SK-N-SH treated with all-trans-retinoic acid at 6 μM for 48 hours (cell line): ENCODE results near the gene AVL9.
A peak's percentile ranks its signal among the peaks of the same experiment; 100 is the strongest.
"Not testable (repeated sequence)": the region's sequence is repeated elsewhere in the genome, so short reads cannot be mapped to it uniquely, and the experiment has no call there.

Experiments
- ATAC-seq: fragments of 200-7000 bp; cut with Tn5 transposase; 3 replicates; pipeline ENCODE4 v1.9.1; 2020; ENCODE audit warnings: mild to moderate bottlenecking, moderate library complexity
- BACH2 ChIP-seq: fragments of 250-450 bp; sonication (Bioruptor Pico); IDR thresholded peaks from 2 replicates; pipeline ENCODE4 v1.9.0; 2021; ENCODE audit warnings: mild to moderate bottlenecking, borderline replicate concordance
- CSDC2 ChIP-seq: fragments of 250-450 bp; sonication (Bioruptor Pico); IDR thresholded peaks from 2 replicates; pipeline ENCODE4 v1.5.0; 2020; ENCODE audit warnings: mild to moderate bottlenecking, moderate library complexity
- ESRRG ChIP-seq: fragments of 250-450 bp; sonication (Bioruptor Pico); IDR thresholded peaks from 2 replicates; pipeline ENCODE4 v1.6.1; 2021; ENCODE audit warnings: mild to moderate bottlenecking
- GLIS3 ChIP-seq: fragments of 250-450 bp; sonication (Bioruptor Pico); IDR thresholded peaks from 2 replicates; pipeline ENCODE4 v1.5.0; 2020; ENCODE audit warnings: mild to moderate bottlenecking, moderate library complexity
- ISL1 ChIP-seq: fragments of 250-450 bp; sonication (Bioruptor Pico); IDR thresholded peaks from 2 replicates; pipeline ENCODE4 v2.1.2; 2022; ENCODE audit warnings: mild to moderate bottlenecking, moderate library complexity
- OSR1 ChIP-seq: fragments of 250-450 bp; sonication (Bioruptor Pico); IDR thresholded peaks from 2 replicates; pipeline ENCODE4 v1.8.0; 2022; ENCODE audit warnings: moderate library complexity, mild to moderate bottlenecking, inconsistent platforms
- PPARA ChIP-seq: fragments of 250-450 bp; sonication (Bioruptor Pico); IDR thresholded peaks from 2 replicates; pipeline ENCODE4 v1.5.0; 2020; ENCODE audit warnings: mild to moderate bottlenecking, borderline replicate concordance
- SNAI2 ChIP-seq: fragments of 250-450 bp; sonication (Bioruptor Pico); IDR thresholded peaks from 2 replicates; pipeline ENCODE4 v1.5.0; 2020; ENCODE audit warnings: mild to moderate bottlenecking, moderate library complexity
- TCF4 ChIP-seq: fragments of 250-450 bp; sonication (Bioruptor Pico); IDR thresholded peaks from 2 replicates; pipeline ENCODE4 v1.8.0; 2021; ENCODE audit warnings: mild to moderate bottlenecking, moderate library complexity, borderline replicate concordance
- TOX ChIP-seq: fragments of 250-450 bp; sonication (Bioruptor Pico); IDR thresholded peaks from 2 replicates; pipeline ENCODE4 v1.8.0; 2021; ENCODE audit warnings: mild to moderate bottlenecking, moderate library complexity, borderline replicate concordance
- ZC3H10 ChIP-seq: fragments of 250-450 bp; sonication (Bioruptor Pico); IDR thresholded peaks from 2 replicates; pipeline ENCODE4 v1.5.1; 2021; ENCODE audit warnings: mild to moderate bottlenecking, moderate library complexity
- ZFP3 ChIP-seq: fragments of 250-450 bp; sonication (Bioruptor Pico); IDR thresholded peaks from 2 replicates; pipeline ENCODE4 v1.5.0; 2020; ENCODE audit warnings: mild to moderate bottlenecking, moderate library complexity
- ZNF565 ChIP-seq: fragments of 450-650 bp; formaldehyde crosslinking; conservative IDR thresholded peaks from 2 replicates; pipeline ENCODE4 v1.5.0; 2020; ENCODE audit warnings: low read depth, mild to moderate bottlenecking, moderate library complexity
- ZNF70 ChIP-seq: fragments of 450-650 bp; formaldehyde crosslinking; IDR thresholded peaks from 2 replicates; pipeline ENCODE4 v1.5.0; 2020; ENCODE audit warnings: mild to moderate bottlenecking, moderate library complexity
- ZNF8 ChIP-seq: fragments of 450-650 bp; formaldehyde crosslinking; IDR thresholded peaks from 2 replicates; pipeline ENCODE4 v1.5.0; 2020; ENCODE audit warnings: mild to moderate bottlenecking, moderate library complexity
- TF ChIP-seq, protein P1 (sequence below): fragments of 250-450 bp; sonication (Bioruptor Pico); IDR thresholded peaks from 2 replicates; pipeline ENCODE4 v1.5.1; 2020; ENCODE audit warnings: low read depth, mild to moderate bottlenecking, moderate library complexity
- TF ChIP-seq, protein P2 (sequence below): fragments of 250-450 bp; sonication (Bioruptor Pico); IDR thresholded peaks from 2 replicates; pipeline ENCODE4 v1.8.0; 2020; ENCODE audit warnings: mild to moderate bottlenecking, moderate library complexity, borderline replicate concordance
- TF ChIP-seq, protein P3 (sequence below): fragments of 250-450 bp; sonication (Bioruptor Pico); IDR thresholded peaks from 2 replicates; pipeline ENCODE4 v1.5.0; 2020; ENCODE audit warnings: mild to moderate bottlenecking, moderate library complexity

AVL9 gene

DNA sequence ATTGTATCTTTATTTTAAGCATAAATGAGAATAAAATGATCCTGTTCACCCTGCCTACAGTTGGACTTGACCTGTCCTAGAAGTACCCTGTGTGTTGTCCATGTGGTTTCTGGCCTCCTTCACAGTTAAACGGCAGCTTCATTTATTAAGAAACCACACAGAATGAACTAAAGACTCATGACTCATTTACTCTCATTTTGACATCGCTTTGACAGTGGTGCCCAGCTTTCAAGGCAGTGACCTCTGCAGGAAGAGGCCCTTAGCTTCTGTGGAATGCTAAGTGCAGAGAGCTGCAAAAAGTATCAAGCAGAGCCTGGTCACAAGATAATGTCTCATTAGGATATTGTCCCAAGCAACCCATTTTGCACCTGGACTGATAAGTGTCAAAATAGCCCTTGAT, 93.4 kb downstream of the AVL9 start:
- TF ChIP-seq ZC3H10 (CRISPR knock-in tag) (no peak), ZFP3 (CRISPR knock-in tag) (0 out of 2 replicates have a peak, but pooled peaks have one; percentile 45), ISL1 (peak; percentile 48; the same call in 1 of the 2 replicates)
- peak; percentile 73 for ATAC-seq

DNA sequence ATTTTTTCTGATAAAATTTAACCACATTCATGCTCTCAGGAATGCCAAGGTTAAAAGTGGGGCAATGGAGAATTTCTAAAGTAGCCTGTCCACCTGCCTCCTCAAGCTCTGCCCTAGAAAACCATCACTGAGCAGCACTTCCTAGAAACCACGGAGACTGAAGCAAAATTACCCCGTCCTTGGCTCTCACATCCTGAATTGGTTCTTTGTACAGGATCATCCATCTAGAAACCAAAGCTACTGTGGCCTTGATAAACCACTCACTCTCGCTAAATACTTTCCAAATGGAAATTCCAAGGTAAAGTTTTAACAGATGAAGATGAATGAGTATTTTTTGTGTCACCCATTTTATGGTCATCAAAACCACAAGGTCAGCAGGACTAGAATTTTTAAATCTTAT, 96.6 kb downstream of the AVL9 start:
- ATAC-seq = no peak

DNA sequence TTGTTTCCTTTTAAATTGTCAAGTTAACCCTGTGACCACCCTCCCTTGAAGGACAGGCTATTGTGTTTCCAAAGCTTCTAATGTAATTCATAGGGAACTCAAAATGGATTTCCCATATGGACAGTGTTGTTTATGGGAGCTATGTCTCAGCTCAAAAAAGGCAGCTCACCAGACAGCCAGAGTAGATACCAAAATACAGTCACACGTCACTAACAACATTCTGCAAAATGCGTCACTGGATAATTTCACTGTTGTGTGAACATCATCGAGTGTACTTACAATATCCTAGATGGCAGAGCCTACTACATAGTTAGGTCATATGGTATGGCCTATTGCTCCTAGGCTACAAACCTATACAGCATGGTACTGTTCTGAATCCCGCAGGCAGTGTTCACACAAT, 97.4 kb downstream of the AVL9 start:
- no peak for TF ChIP-seq ZNF70 (CRISPR knock-in tag)
- TF ChIP-seq, protein P1, sequence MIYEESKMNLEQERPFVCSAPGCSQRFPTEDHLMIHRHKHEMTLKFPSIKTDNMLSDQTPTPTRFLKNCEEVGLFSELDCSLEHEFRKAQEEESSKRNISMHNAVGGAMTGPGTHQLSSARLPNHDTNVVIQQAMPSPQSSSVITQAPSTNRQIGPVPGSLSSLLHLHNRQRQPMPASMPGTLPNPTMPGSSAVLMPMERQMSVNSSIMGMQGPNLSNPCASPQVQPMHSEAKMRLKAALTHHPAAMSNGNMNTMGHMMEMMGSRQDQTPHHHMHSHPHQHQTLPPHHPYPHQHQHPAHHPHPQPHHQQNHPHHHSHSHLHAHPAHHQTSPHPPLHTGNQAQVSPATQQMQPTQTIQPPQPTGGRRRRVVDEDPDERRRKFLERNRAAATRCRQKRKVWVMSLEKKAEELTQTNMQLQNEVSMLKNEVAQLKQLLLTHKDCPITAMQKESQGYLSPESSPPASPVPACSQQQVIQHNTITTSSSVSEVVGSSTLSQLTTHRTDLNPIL (CRISPR knock-in tag) = no peak
- TF ChIP-seq, protein P2, sequence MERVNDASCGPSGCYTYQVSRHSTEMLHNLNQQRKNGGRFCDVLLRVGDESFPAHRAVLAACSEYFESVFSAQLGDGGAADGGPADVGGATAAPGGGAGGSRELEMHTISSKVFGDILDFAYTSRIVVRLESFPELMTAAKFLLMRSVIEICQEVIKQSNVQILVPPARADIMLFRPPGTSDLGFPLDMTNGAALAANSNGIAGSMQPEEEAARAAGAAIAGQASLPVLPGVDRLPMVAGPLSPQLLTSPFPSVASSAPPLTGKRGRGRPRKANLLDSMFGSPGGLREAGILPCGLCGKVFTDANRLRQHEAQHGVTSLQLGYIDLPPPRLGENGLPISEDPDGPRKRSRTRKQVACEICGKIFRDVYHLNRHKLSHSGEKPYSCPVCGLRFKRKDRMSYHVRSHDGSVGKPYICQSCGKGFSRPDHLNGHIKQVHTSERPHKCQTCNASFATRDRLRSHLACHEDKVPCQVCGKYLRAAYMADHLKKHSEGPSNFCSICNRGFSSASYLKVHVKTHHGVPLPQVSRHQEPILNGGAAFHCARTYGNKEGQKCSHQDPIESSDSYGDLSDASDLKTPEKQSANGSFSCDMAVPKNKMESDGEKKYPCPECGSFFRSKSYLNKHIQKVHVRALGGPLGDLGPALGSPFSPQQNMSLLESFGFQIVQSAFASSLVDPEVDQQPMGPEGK (CRISPR knock-in tag) = no peak
- no peak for TF ChIP-seq CSDC2
- no peak for TF ChIP-seq ZC3H10 (CRISPR knock-in tag)
- TF ChIP-seq ISL1 = no peak
- TF ChIP-seq OSR1 (CRISPR knock-in tag) = no peak
- no peak for ATAC-seq

More for the DNA sequence above, 96.6 kb downstream of the AVL9 start:
- TF ChIP-seq ZFP3 (CRISPR knock-in tag) = no peak
- TF ChIP-seq GLIS3 (CRISPR knock-in tag) = no peak
- no peak for TF ChIP-seq ZNF565
- TF ChIP-seq TCF4 (CRISPR knock-in tag) = no peak
- TF ChIP-seq BACH2 = no peak
- TF ChIP-seq ZC3H10 (CRISPR knock-in tag) = no peak
- TF ChIP-seq ZNF70 (CRISPR knock-in tag) = no peak
- no peak for TF ChIP-seq OSR1 (CRISPR knock-in tag)
- no peak for TF ChIP-seq PPARA (CRISPR knock-in tag)
- TF ChIP-seq CSDC2 = no peak
- no peak for TF ChIP-seq TOX (CRISPR knock-in tag)
- no peak for TF ChIP-seq SNAI2 (CRISPR knock-in tag)
- TF ChIP-seq ESRRG = no peak
- TF ChIP-seq, protein P3, sequence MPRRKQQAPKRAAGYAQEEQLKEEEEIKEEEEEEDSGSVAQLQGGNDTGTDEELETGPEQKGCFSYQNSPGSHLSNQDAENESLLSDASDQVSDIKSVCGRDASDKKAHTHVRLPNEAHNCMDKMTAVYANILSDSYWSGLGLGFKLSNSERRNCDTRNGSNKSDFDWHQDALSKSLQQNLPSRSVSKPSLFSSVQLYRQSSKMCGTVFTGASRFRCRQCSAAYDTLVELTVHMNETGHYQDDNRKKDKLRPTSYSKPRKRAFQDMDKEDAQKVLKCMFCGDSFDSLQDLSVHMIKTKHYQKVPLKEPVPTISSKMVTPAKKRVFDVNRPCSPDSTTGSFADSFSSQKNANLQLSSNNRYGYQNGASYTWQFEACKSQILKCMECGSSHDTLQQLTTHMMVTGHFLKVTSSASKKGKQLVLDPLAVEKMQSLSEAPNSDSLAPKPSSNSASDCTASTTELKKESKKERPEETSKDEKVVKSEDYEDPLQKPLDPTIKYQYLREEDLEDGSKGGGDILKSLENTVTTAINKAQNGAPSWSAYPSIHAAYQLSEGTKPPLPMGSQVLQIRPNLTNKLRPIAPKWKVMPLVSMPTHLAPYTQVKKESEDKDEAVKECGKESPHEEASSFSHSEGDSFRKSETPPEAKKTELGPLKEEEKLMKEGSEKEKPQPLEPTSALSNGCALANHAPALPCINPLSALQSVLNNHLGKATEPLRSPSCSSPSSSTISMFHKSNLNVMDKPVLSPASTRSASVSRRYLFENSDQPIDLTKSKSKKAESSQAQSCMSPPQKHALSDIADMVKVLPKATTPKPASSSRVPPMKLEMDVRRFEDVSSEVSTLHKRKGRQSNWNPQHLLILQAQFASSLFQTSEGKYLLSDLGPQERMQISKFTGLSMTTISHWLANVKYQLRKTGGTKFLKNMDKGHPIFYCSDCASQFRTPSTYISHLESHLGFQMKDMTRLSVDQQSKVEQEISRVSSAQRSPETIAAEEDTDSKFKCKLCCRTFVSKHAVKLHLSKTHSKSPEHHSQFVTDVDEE (CRISPR knock-in tag) = no peak
- TF ChIP-seq ZNF8 = no peak

DNA sequence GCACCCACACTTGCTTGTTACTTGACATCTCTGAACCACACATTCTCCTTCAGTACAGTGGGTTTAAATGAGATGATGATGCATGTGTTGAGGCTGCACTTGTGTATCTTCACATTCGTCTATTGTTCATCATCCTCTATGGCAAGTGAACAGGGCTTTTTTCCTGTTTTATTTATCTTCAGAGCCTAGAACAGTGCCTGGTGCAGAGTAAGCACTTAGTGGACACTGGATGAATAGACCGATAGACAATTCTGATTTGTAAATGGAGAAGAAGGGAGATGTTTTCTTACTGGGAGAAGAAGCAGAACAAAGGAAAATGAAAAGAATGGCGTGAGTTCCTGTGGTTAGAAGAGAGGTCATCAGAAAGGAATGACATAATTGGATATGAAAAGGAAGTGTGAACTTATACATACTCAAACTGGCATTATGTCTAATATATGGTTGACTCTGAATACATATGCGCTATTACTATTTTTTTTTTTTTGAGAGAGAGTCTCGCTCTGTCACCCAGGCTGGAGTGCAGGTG, 99.7 kb downstream of the AVL9 start:
- TF ChIP-seq ISL1 = no peak
- no peak for ATAC-seq

DNA sequence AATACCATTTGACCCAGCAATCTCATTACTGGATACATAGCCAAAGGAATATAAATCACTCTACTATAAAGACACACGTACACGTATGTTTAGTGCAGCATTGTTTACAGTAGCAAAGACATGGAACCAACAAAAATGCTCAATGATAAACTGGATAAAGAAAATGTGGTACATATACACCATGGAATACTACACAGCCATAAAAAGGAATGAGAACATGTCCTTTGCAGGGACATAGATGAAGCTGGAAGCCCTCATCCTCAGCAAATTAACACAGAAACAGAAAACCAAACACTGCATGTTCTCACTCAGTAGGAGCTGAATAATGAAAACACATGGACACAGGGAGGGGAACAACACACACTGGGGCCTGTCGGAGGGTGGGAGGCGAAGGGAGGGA, 105.9 kb downstream of the AVL9 start:
- ATAC-seq = not testable (repeated sequence)
- peak; percentile 80 for TF ChIP-seq ZNF8

DNA sequence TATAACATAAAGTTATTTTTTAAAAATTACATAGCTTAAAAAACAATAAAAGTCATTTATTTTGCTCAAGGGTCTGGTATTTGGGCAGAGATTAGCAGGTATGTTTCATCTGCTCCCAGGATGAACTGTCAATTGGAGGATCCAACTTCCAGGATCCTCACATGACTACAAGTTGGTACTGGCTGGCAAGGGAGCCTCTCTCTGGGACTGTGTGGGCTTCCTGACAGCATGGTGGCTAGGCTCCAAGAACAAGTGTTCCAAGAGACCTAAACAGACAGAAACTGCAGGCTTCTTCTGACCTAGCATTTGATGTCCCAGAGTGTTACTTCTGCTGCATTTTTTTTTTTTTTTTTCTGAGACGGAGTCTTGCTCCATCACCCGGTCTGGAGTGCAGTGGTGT, 107.2 kb downstream of the AVL9 start:
- no peak; the same call in 2 of the 3 replicates for ATAC-seq
- TF ChIP-seq CSDC2 (no peak), BACH2 (no peak), ESRRG (no peak), OSR1 (CRISPR knock-in tag) (no peak), ZNF565 (no peak), ZC3H10 (CRISPR knock-in tag) (no peak)
- TF ChIP-seq, protein P2 (CRISPR knock-in tag) = no peak
- TF ChIP-seq, protein P3 (CRISPR knock-in tag) = no peak

DNA sequence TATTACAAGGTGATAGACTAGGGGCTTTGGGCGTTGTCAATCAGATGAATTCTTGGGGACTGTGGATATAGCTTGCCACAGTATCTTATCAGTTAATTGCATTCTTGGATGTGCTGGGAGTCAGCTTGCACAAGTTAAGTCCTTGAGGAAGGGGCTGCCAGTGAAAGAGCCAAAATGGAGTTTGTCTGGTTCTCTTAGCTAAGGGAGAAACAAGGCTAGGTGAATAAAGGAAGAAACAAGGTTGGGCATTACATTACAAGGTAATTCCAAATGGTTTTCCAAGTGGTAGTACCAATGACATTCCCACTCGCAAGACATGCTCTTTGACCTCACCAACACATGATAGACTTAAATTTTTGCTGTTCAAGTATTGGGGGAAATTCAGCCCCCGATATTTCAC, 108.2 kb downstream of the AVL9 start:
- ATAC-seq = not testable (repeated sequence)

DNA sequence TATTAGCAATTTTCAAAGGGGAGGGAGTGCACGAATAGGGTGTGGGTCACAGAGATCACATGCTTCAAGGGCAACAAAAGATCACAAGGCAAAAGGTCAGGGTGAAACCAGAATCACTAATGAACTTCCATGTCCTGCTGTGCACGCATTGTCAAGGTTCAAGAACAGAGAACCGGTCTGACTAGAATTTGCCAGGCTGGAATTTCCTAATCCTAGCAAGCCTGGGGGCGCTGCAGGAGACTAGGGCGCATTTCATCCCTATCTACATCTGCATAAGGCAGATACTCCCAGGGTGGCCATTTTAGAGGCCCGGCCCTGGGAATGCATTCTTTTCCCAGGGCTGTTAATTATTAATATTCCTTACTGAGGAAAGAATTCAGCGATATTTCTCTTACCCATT, 108.8 kb downstream of the AVL9 start:
- ATAC-seq = not testable (repeated sequence)
